NCI-H1930 (cell line): ENCODE results near the gene AVPI1.
"Not testable (repeated sequence)": the region's sequence is repeated elsewhere in the genome, so short reads cannot be mapped to it uniquely, and the experiment has no call there.

Experiments used
- DNase-seq, 2 experiments: peaks; one replicate each; lab custom pipeline; 2025; lab: John Stamatoyannopoulos, UW

The AVPI1 gene

GRCh38 chr10:97640174-97640867, 46.7 kb downstream of the AVPI1 start, which contains the start of gene PI4K2A:
PI4K2A (plus strand) TSS chr10:97640671; CDS start chr10:97640743, 72 bp downstream.
- peak; percentile 89 to 95 for DNase-seq

- not testable (repeated sequence) for DNase-seq
Measured at GRCh38 chr10:97639090-97639489, 48.0 kb downstream of the AVPI1 start.

- no peak for DNase-seq
Measured at GRCh38 chr10:97635577-97635976, 51.5 kb downstream of the AVPI1 start.

DNA sequence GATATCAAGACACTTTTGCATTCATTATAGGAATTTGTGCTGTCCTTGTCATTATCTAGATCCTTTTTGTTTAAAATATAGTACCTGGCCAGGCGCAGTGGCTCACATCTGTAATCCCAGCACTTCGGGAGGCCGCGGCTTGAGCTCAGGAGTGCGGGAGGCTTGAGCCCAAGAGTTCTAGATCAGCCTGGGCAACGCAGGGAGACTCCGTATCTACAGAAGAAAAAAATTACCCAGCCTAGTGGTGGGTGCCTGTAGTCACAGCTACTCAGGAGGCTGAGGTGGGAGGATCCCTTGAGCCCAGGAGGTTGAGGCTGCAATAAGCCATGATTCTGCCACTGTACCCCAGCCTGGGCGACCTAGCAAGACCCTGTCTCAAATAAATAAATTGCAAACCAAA, 53.1 kb downstream of the AVPI1 start:
- no peak for DNase-seq

DNA sequence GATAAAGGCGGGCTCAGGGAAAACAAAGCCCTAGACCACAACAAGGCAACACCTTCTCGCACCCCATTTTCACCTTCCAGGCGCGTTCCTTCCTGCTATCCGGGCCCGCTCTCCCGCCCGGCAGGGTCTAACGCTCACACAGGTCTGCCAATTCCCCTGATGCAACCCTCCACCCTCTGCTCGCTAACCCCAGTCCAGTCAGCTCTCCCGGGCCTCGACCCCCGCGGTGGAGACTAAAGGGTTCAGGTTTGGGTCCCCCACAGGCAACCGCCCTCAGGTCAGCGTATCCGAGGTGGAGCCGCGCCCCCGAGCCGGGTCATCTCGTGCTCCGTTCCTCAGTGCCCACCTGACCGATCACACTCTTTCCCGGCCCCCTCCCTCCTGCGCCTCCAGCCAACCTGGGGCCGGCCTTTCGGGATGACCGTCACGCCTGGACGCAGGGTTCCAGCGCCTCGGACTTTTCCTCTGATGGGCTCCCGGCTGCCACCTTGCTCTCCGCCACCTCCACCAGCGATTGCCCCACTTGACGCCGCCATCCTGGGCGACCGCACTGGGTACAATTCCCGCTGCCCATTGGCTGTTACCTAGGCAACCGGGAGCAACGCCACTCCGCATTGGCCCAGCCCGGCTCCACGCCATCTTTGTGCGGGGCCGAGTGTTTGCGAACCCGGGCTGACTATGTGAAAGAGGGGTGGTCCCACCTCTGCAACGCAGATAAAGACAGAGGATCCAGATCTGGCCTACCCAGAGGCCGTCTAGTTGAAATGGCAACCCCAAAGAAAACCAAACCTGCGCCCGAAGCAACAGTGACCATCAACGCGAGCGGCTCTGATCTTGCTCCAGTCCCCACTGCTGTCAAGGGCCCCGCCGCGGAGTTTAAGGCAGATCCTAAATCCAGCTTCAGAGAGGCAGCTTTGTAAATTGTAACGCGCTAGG, 53.8 kb downstream of the AVPI1 start, which contains the start of gene MORN4:
MORN4 (minus strand) TSS at position 552 of the 936 bp plus-strand sequence. CDS start 13,847 bp downstream, outside the sequence.
- peak; percentile 74 to 86 for DNase-seq

GRCh38 chr10:97631098-97631497, 55.9 kb downstream of the AVPI1 start:
- no peak for DNase-seq

GRCh38 chr10:97629289-97629688, 57.8 kb downstream of the AVPI1 start:
- no peak for DNase-seq

DNA sequence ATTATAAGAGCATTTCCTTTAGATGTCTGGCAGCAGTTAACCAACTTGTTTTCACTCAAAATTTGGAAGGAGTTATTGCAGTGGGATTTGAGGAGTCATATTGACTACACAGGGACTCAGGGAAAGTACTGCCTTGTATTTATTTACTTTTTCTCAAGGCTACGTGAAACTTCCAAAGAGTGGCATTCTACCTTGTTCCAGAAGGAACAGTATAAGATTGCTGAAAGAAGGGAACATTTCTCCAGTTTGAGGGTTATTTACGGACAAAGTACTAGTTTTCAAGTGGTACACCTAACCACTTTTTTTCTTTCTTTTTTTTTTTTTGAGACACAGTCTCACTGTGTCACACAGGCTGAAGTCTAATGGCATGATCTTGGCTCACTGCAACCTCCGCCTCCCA, 58.8 kb downstream of the AVPI1 start:
- no peak for DNase-seq

DNA sequence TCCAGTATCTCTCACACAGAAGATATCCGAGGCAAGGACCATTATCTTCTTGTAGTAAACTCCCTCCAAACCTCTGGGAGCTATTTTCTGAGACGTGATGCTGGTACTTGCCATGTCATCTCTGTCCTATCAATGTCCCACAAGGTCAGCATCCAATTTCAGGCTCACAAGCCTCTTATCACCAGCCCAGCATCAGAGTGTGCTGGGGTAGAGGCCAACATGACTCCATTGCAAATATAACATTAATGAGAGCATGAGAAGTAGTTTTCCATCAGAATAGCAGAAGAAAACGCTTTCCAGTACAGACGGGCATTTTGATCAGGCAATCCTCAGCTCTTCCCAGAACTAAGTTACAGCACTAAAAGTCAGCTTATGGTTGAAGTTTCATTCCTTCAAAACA, 59.3 kb downstream of the AVPI1 start:
- no peak for DNase-seq
